Psoas muscle (tissue), 8 donors: ENCODE results near the gene PLEKHA6. TPM values are rescaled to one million over a fixed set of nuclear protein-coding genes. Genes with fewer than 3 reads are reported as not detected.
A peak's percentile ranks its signal among the peaks of the same experiment; 100 is the strongest.
"Not testable (repeated sequence)": the region's sequence is repeated elsewhere in the genome, so short reads cannot be mapped to it uniquely, and the experiment has no call there.

Experiments used
- ATAC-seq, 4 donors: fragments of 200-7000 bp; cut with Tn5 transposase; one replicate each; pipeline ENCODE4 v1.9.1; 2020; ENCODE audit warnings: moderate library complexity in 3 of 4, mild to moderate bottlenecking in 2 of 4
- DNase-seq, 2 donors: peaks; one replicate each; pipeline ENCODE4 v3.0.0-alpha.2; 2020
- H3K27ac ChIP-seq: fragments of 200-600 bp; one replicate; pipeline ENCODE4 v1.8.0; 2022
- H3K27me3 ChIP-seq, 3 donors: fragments of 200-600 bp in 1 of 3; one replicate each; pipeline versions ENCODE4 v1.6.1 to v1.8.0; 2013 to 2022; ENCODE audit warnings: low read length in 2 of 3, mild to moderate bottlenecking in 2 of 3, moderate library complexity in 1 of 3; ENCODE audit not compliant: insufficient read depth in 3 of 3
- H3K36me3 ChIP-seq, 2 donors: fragments of 200-600 bp in 1 of 2; one replicate each; pipeline versions ENCODE4 v1.6.1 to v1.8.0; 2013 to 2022; ENCODE audit warnings: low read depth in 1 of 2, mild to moderate bottlenecking in 1 of 2, moderate library complexity in 1 of 2; ENCODE audit not compliant: insufficient read depth in 1 of 2
- H3K4me1 ChIP-seq: fragments of 200-600 bp; one replicate; pipeline ENCODE4 v1.8.0; 2022
- H3K4me3 ChIP-seq: fragments of 200-600 bp; one replicate; pipeline ENCODE4 v1.8.0; 2022; ENCODE audit warnings: mild to moderate bottlenecking
- H3K9me3 ChIP-seq: fragments of 200-600 bp; one replicate; pipeline ENCODE4 v1.8.0; 2022
- CTCF ChIP-seq: fragments of 200-600 bp; IDR thresholded peaks from one replicate; pipeline ENCODE4 v1.8.0; 2022; ENCODE audit warnings: antibody characterized with exemption
- WGBS, 3 donors: extraction: QIAGEN DNeasy Blood & Tissue Kit; methylation state at CpG; one replicate each; pipeline versions ENCODE4 v1.1.6 to v1.1.7; 2013; 5-methylcytosine and 5-hydroxymethylcytosine counted together
- intact Hi-C, 2 donors: fragments of 100-400 bp; cut with DNase I; formaldehyde crosslinking; loops; one replicate each; pipeline versions ENCODE4 v1.11.0 to v1.14.2; 2022
- polyA plus RNA-seq, 3 donors: library from polyadenylated mRNA; stranded (reverse); fragments of 200-250 nt; gene quantifications; one replicate each; pipeline ENCODE4 v1.2.3, GENCODE V29; 2013
- total RNA-seq, 4 donors: library from RNA; stranded (reverse); fragmentation: NEBNext Ultra II Directional in 2 of 4; extraction: Animal tissue kit (Norgen Biotek cat#: 25700) in 2 of 4; gene quantifications; one replicate each; pipeline versions ENCODE4 v1.2.1 to v1.2.4, GENCODE V29; 2021 to 2023
- donor health status: healthy with polysubstance abuse.
- donor health status: DM: no; HTN: no; CAD: no; lungs with moderate emphysema.
- donor health status: Bipolar disorder and iron deficiency.
- donor health status: healthy.
- donor health status: DM: yes; HTN: yes; CAD: no.
- donor health status: DM: no; HTN: no; CAD: no.
- donor health status: DM: no; HTN: no; CAD: no.
- donor health status: DM: yes; HTN: yes; CAD: no.

PLEKHA6 gene
- total and polyA plus RNA-seq, 7 donors, result 0.92 to 7.1 (median 1.7) TPM

DNA sequence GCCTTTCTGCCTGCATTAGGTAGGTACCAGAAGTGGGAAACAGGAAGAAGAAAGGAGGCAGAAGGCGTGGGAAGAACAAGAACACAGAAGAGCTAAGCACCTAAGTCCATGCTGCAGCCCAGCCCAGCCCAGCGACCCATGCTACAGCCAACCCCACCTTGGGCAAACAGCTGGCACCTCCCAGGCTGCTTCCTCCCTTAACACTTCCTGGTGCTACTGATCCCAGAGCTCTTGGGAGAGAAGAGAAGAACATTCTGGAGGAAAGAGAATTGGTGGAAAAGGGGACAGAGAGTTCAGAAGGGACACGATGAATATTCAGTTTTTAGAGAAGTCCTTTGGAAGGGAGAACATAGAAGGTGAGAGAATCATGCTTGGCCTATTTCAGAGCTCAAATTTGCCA lies 28.5 kb downstream of the PLEKHA6 start:
- Histone ChIP-seq H3K9me3 (no peaks in the 10 kb centered on the region), H3K27me3 (no peaks in the 10 kb centered on the region), H3K4me3 (no peak overlapping the region), H3K4me1 (peaks cover 2% of the 10 kb centered on the region), H3K36me3 (no peaks in the 10 kb centered on the region), H3K27ac (no peak overlapping the region)
- WGBS, 3 donors, result 79 to 85% (median 84%) methylated on average over 3 of the region's 3 CpGs
- ATAC-seq (no peak), DNase-seq (no peak)
- no peak for TF ChIP-seq CTCF
- intact Hi-C loops, result no loop called here

DNA sequence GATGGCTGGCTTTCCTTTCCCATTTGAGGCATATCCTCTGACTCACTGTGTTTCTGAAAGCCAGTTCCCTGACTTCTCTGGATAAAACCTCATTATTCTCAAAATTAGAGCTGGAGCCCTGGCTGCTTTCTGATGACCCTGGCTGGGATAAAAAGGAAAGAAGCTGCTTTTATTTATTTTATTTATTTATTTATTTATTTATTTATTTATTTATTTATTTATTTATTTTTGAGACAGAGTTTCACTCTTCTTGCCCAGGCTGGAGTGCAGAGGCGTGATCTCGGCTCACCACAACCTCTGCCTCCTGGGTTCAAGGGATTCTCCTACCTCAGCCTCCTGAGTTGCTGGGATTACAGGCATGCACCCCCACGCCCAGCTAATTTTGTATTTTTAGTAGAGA lies 31.9 kb downstream of the PLEKHA6 start:
- ATAC-seq, H3K9me3 ChIP-seq, H3K27me3 ChIP-seq, H3K4me3 ChIP-seq, H3K4me1 ChIP-seq, H3K36me3 ChIP-seq, H3K27ac ChIP-seq, intact Hi-C loops, DNase-seq: not testable (repeated sequence)
- WGBS, 3 donors, result 94 to 100% (median 97%) methylated on average over 3 of the region's 3 CpGs

DNA sequence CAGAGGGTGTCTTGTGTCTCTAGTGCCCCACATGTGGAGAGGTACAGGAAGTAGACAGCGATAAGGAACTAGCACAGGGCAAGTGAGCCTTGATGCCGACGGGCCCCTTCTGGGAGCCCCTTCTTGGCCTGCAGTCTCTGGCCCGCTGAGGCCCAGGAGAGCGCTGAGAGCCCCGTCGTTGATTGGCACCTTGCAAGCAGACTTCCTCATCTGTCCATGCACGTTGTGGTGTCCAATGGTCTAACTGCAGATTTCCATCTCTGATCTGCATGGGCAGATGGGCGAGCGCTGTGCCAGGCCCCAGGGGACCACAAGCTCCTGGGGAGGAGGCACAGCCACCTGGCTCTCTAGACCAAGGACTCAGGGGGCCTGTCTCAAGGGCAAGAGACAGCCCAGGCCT lies 32.4 kb downstream of the PLEKHA6 start:
- peaks cover 4% of the 10 kb centered on the region for H3K4me1 ChIP-seq
- 76 to 82% (median 77%) methylated on average over 10 of the region's 10 CpGs for WGBS, 3 donors
- H3K27ac ChIP-seq, result no peak overlapping the region
- intact Hi-C loops, result no loop called here
- ATAC-seq (no peak), DNase-seq (no peak)
- no peaks in the 10 kb centered on the region for H3K36me3 ChIP-seq
- no peak for TF ChIP-seq CTCF
- no peaks in the 10 kb centered on the region for H3K27me3 ChIP-seq
- H3K9me3 ChIP-seq, result no peaks in the 10 kb centered on the region
- H3K4me3 ChIP-seq, result no peak overlapping the region

DNA sequence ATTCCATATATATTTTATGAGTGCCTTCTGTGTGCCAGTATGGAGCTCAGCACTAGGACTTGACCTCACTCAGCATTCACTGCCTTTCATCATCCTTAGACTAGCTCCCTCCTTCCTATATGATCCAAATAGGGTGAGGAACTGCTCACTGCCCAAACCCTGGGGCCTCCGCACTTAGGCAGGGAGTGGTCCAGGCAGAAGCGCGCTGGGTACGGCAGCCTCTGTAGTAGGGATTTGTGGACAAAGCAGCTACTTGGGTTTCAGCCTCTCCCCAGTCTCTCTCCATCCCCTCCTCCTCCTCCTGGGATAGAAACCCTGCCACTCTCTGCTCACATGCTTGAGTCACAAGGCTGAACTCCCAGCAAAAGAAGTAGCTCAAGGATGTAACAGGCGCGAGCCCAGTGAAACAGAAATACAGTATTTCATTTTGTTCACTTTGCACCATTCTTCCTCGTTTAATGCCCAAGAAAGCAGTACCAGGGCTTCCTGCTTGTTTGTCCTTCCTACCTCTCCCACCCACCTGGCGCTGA lies 32.9 kb downstream of the PLEKHA6 start:
- no peak overlapping the region for H3K4me3 ChIP-seq
- no peak for DNase-seq
- no peaks in the 10 kb centered on the region for H3K9me3 ChIP-seq
- no peaks in the 10 kb centered on the region for H3K36me3 ChIP-seq
- intact Hi-C loops, result no loop called here
- peaks cover 4% of the 10 kb centered on the region for H3K4me1 ChIP-seq
- no peak overlapping the region for H3K27ac ChIP-seq
- no peaks in the 10 kb centered on the region for H3K27me3 ChIP-seq
- no peak for TF ChIP-seq CTCF
- WGBS, 3 donors, result 90 to 95% (median 93%) methylated on average over 8 of the region's 8 CpGs
- no peak for ATAC-seq

GRCh38 chr1:204325944-204326343 lies 33.8 kb downstream of the PLEKHA6 start:
- H3K27ac ChIP-seq, result no peak overlapping the region
- DNase-seq (no peak), ATAC-seq (peak; percentile 59 to 83 (median 74))
- TF ChIP-seq CTCF, result no peak
- no peaks in the 10 kb centered on the region for H3K27me3 ChIP-seq
- H3K4me1 ChIP-seq, result peaks cover 4% of the 10 kb centered on the region
- H3K36me3 ChIP-seq, result no peaks in the 10 kb centered on the region
- H3K4me3 ChIP-seq, result no peak overlapping the region
- WGBS, 3 donors, result 34 to 40% (median 35%) methylated on average over 5 of the region's 5 CpGs
- intact Hi-C loops, result no loop called here
- H3K9me3 ChIP-seq, result no peaks in the 10 kb centered on the region
